GM10248 (cell line): ENCODE results near the gene CD83.
A peak's percentile ranks its signal among the peaks of the same experiment; 100 is the strongest.

Experiments used
- CTCF ChIA-PET: fragments of 300-600 bp; sonication (Branson Sonifier 250); formaldehyde crosslinking; extraction: SDS; loops from one replicate; lab custom pipeline; 2021; ENCODE audit warnings: antibody characterized with exemption; lab: Yijun Ruan, JAX
- POLR2A ChIA-PET: fragments of 350-650 bp; sonication (Branson Sonifier 250); formaldehyde crosslinking; extraction: SDS; loops from one replicate; lab custom pipeline; 2020; ENCODE audit warnings: antibody characterized with exemption; lab: Yijun Ruan, JAX
- DNase-seq: peaks from one replicate; pipeline ENCODE4 v3.0.0; 2012; ENCODE audit errors: extremely low spot score
- TF ChIP-seq, protein P1 (sequence below): IDR thresholded peaks from 2 replicates; pipeline ENCODE4 v1.5.1; 2012; ENCODE audit warnings: mild to moderate bottlenecking, low read depth; ENCODE audit errors: extremely low read depth, missing control alignments, control extremely low read depth

CD83 gene

DNA sequence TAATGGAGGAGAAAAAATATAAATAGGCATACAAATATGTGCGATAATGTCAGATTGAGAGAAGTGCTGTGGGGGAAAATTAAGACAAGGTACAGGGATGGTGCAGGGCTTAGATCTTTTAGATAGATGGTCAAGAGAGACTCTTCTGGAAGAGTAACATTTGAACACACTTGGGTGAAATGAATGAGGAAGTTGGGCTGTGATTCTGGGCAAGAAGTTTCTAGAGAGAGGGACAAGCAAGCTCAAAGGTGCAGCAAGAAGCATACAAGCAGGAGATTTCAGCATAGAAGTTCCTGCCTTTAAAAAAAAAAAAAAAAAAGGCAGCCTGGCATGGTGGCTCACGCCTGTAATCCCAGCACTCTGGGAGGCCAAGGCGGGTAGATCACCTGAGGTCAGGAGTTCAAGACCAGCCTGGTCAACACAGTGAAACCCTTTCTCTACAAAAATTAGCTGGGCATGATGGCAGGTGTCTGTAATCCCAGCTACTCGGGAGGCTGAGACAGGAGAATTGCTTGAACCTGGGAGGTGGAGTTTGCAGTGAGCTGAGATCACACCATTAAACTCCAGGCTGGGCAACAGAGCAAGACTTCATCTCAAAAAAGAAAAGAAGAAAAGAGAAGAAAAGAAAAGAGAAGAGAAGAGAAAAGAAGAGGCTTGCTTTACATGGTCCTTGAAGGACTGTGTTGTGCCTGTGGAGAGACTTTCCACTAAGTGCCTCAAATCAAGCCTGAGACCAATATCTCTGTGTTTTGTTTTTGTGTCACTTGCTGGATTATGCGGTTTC, 9.7 kb upstream of the CD83 start:
- TF ChIP-seq, protein P1, sequence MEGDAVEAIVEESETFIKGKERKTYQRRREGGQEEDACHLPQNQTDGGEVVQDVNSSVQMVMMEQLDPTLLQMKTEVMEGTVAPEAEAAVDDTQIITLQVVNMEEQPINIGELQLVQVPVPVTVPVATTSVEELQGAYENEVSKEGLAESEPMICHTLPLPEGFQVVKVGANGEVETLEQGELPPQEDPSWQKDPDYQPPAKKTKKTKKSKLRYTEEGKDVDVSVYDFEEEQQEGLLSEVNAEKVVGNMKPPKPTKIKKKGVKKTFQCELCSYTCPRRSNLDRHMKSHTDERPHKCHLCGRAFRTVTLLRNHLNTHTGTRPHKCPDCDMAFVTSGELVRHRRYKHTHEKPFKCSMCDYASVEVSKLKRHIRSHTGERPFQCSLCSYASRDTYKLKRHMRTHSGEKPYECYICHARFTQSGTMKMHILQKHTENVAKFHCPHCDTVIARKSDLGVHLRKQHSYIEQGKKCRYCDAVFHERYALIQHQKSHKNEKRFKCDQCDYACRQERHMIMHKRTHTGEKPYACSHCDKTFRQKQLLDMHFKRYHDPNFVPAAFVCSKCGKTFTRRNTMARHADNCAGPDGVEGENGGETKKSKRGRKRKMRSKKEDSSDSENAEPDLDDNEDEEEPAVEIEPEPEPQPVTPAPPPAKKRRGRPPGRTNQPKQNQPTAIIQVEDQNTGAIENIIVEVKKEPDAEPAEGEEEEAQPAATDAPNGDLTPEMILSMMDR, result no peak
- ChIA-PET POLR2A (interaction anchor here (0.7 kb wide), 1 partner anchor 1485 kb away, joined by 6 read pairs; no protein-coding TSS in a partner anchor), CTCF (interaction anchor here (1.3 to 3.4 kb wide), 3 partner anchors 11 to 69 kb away, joined by 3 to 22 read pairs (median 7); no protein-coding TSS in a partner anchor)
- no peak for DNase-seq

DNA sequence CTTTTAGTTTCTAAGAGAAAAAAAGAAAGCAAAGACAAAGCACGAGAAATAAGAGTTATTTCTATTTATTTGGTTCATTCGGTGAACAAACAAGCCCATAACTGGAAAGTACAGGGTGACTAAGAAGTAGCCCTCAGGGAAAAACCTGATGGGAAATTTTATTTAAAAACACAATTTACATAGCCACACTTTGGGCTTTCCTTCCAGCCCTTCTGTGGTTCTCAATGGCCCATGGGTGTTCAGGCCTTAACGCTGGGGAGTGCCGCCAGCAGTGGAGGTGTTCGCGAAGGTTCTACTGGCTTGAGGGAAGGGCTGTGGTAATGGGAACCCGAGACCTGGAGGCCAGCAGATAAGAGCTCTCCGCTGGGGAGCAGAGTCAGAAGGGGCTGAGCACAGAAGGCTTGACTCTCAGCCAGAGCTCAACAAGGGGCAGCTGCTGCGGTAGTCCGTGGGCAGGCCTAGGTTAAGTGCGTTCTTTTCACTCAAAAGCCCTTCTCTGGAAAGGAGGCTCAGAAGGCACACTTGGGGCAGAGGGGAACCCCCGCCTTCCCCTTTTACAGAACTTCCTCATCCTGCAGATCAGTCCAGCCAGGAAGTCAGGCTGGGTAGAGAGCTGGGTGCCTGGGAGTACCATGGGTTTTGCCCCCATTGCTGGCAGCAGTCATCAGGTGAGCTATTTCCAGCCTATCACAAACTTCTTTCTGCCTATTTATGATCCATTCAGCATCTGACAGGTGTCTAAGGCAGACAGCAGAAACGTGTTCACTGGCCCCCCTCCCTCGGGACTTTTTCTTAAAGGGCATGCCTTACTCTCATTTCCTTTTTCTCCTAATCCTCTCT, 8.8 kb upstream of the CD83 start:
- POLR2A ChIA-PET, result interaction anchor here (1.0 to 2.8 kb wide), 4 partner anchors 10 to 20 kb away, joined by 3 to 27 read pairs (median 8); partner anchors contain the start of gene CD83
- CTCF ChIA-PET, result interaction anchor here (0.6 to 3.5 kb wide), 9 partner anchors 11 to 70 kb away, joined by 3 to 22 read pairs (median 6); no protein-coding TSS in a partner anchor
- TF ChIP-seq, protein P1, result no peak
- DNase-seq, result peak; percentile 68

DNA sequence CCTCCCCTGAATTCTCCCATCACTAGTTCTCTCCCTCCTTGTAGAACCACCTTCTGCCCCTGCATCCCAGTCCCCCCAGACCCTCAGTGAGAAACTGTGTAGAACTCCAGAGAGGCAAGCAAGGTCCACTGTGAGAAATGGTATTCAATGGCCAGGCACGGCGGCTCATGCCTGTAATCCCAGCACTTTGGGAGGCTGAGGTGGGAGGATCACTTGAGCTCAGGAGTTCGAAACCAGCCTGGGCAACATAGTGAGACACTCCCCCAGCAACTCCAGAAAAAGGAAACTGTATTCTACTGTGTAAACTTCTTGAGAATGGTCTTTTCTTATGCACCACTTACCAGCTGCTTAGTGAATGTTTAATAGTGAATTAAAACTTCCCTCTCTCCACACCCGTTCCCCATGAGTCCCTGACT, 8.2 kb upstream of the CD83 start:
- POLR2A ChIA-PET, result interaction anchor here (1.0 to 2.8 kb wide), 5 partner anchors 9 to 19 kb away, joined by 3 to 27 read pairs (median 6); partner anchors contain the start of gene CD83
- CTCF ChIA-PET, result interaction anchor here (0.6 to 3.5 kb wide), 13 partner anchors 8 to 201 kb away, joined by 3 to 22 read pairs (median 4); no protein-coding TSS in a partner anchor
- no peak for DNase-seq
- TF ChIP-seq, protein P1, result no peak

DNA sequence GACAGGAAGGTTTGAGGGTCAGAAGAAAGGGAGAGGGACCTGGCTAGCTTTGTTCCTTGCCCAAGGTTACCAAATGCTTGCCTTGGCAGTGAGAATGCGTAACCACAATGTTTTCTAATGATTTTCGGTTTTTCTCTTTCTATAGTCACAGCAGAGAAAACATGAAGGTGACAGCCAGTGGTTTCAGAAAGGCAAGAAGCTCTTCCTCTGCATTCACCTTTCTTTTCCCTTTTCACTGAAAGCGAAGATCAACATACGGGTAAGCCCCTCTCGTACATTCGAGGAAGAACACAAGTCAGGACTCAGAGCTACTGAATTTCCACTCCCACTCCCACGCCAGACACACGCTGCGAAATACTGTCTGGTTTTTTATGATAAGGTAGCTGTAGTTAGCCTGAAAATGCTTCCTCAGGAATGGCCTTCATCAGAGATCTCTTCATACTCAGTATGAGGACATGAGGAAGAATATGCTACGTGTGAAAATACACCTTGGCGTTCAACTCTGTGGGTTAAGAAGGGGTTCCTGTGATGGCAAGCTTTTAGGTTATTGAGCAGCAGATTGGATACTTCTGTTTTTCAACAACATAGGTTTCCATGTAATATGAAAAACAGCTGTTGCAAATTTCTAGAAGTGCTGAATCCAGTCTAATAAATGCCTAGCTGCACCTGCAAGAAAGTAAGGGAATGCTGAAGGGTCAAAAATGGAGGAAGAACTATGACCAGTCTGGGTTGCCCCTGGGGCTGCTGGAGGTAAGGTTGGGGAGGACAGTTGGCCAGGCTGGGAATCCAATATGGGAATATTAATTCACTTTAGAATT, 7.4 kb upstream of the CD83 start:
- ChIA-PET POLR2A (interaction anchor here (1.4 to 2.8 kb wide), 4 partner anchors 9 to 19 kb away, joined by 5 to 27 read pairs (median 8); partner anchors contain the start of gene CD83), CTCF (interaction anchor here (0.9 to 3.5 kb wide), 10 partner anchors 8 to 202 kb away, joined by 3 to 17 read pairs (median 4); no protein-coding TSS in a partner anchor)
- TF ChIP-seq, protein P1, result no peak
- DNase-seq, result peak; percentile 53

DNA sequence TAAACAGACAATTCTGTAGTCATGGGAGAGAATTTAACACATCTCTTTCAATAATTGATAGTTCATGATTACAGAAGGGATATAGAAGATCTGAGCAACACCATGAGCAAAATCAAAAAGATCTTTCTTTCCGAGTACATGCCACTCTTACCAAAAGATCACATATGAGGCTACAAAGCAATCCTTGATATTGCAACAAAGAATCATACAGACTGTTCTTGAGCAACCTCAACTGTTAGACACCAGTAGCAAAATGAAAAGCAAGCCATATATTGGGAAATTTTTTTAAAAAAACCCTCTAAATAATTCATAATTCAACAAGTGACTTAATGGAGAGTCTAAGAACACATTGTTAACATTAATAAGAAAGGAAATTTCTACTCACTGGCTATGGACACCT, 3.6 kb upstream of the CD83 start:
- ChIA-PET CTCF (no interaction called here), POLR2A (no interaction called here)
- TF ChIP-seq, protein P1, result no peak
- DNase-seq, result no peak
